H9 (cell line): ENCODE data around the gene LYST. TPM values are rescaled to one million over a fixed set of nuclear protein-coding genes. Genes with fewer than 3 reads are reported as not detected.

ENCODE experiments used
- DNase-seq: peaks from one replicate; pipeline ENCODE4 v3.0.0-alpha.2; 2017
- H2AFZ ChIP-seq: one replicate; pipeline ENCODE4 v1.6.1; 2013; ENCODE audit warnings: mild to moderate bottlenecking, low read length, control low read depth, moderate library complexity
- H2AK5ac ChIP-seq: 2 replicates; pipeline ENCODE4 v1.6.1; 2013; ENCODE audit warnings: low read length, control low read depth, mixed read lengths; ENCODE audit not compliant: insufficient read length
- H2BK120ac ChIP-seq: one replicate; pipeline ENCODE4 v1.6.1; 2013; ENCODE audit warnings: low read depth, mild to moderate bottlenecking, low read length, control low read depth, inconsistent platforms; ENCODE audit not compliant: poor library complexity, severe bottlenecking
- H2BK12ac ChIP-seq: 2 replicates; pipeline ENCODE4 v1.6.1; 2013; ENCODE audit warnings: low read length, control low read depth, mixed read lengths, low read depth; ENCODE audit not compliant: insufficient read length
- H2BK15ac ChIP-seq: 2 replicates; pipeline ENCODE4 v1.6.1; 2013; ENCODE audit warnings: low read depth, low read length, control low read depth
- H2BK20ac ChIP-seq: one replicate; pipeline ENCODE4 v1.6.1; 2013; ENCODE audit warnings: low read depth, mild to moderate bottlenecking, low read length, control low read depth, inconsistent platforms; ENCODE audit not compliant: poor library complexity, severe bottlenecking
- H2BK5ac ChIP-seq: 2 replicates; pipeline ENCODE4 v1.6.1; 2013; ENCODE audit warnings: low read length, control low read depth, mixed read lengths; ENCODE audit not compliant: insufficient read length
- H3K14ac ChIP-seq: 2 replicates; pipeline ENCODE4 v1.6.1; 2013; ENCODE audit warnings: low read length, control low read depth; ENCODE audit not compliant: insufficient read depth
- H3K18ac ChIP-seq: 2 replicates; pipeline ENCODE4 v1.6.1; 2013; ENCODE audit warnings: low read depth, mild to moderate bottlenecking, mixed read lengths, low read length, control low read depth; ENCODE audit not compliant: insufficient read length
- H3K23ac ChIP-seq: 2 replicates; pipeline ENCODE4 v1.6.1; 2013; ENCODE audit warnings: low read length, control low read depth, mixed read lengths, low read depth; ENCODE audit not compliant: insufficient read length
- H3K23me2 ChIP-seq: 2 replicates; pipeline ENCODE4 v1.6.1; 2013; ENCODE audit warnings: low read depth, mild to moderate bottlenecking, mixed read lengths, low read length, control low read depth; ENCODE audit not compliant: insufficient read length, poor library complexity, severe bottlenecking
- H3K27ac ChIP-seq: 2 replicates; pipeline ENCODE4 v1.5.1; 2013; ENCODE audit warnings: low read length, control low read depth, mixed read lengths, low read depth; ENCODE audit not compliant: insufficient read length
- H3K27me3 ChIP-seq: 2 replicates; pipeline ENCODE4 v1.6.1; 2013; ENCODE audit warnings: low read length, control low read depth, inconsistent platforms; ENCODE audit not compliant: insufficient read depth
- H3K4ac ChIP-seq: 2 replicates; pipeline ENCODE4 v1.6.1; 2013; ENCODE audit warnings: low read depth, mild to moderate bottlenecking, control low read depth, inconsistent platforms, low read length, moderate library complexity
- H3K4me1 ChIP-seq: 2 replicates; pipeline ENCODE4 v1.6.1; 2013; ENCODE audit warnings: low read length, control low read depth, inconsistent platforms; ENCODE audit not compliant: insufficient read depth
- H3K4me2 ChIP-seq: 2 replicates; pipeline ENCODE4 v1.6.1; 2013; ENCODE audit warnings: low read length, control low read depth, mixed read lengths; ENCODE audit not compliant: insufficient read length, insufficient read depth
- H3K56ac ChIP-seq: 2 replicates; pipeline ENCODE4 v1.6.1; 2013; ENCODE audit warnings: low read depth, mild to moderate bottlenecking, mixed read lengths, low read length, control low read depth; ENCODE audit not compliant: insufficient read length
- H3K79me1 ChIP-seq: 2 replicates; pipeline ENCODE4 v1.6.1; 2013; ENCODE audit warnings: low read depth, mild to moderate bottlenecking, moderate library complexity, low read length, control low read depth, inconsistent platforms; ENCODE audit not compliant: insufficient read depth, poor library complexity, severe bottlenecking
- H3K79me2 ChIP-seq: 2 replicates; pipeline ENCODE4 v1.6.1; 2013; ENCODE audit warnings: low read length, control low read depth, inconsistent platforms; ENCODE audit not compliant: insufficient read depth
- H3K9ac ChIP-seq: 2 replicates; pipeline ENCODE4 v1.6.1; 2013; ENCODE audit warnings: low read length, control low read depth, mixed read lengths; ENCODE audit not compliant: insufficient read length; ENCODE audit errors: extremely low read depth
- H3K9me3 ChIP-seq: one replicate; pipeline ENCODE4 v1.6.1; 2013; ENCODE audit warnings: low read depth, low read length, inconsistent platforms; ENCODE audit not compliant: control insufficient read depth
- H3T11ph ChIP-seq: one replicate; pipeline ENCODE4 v1.6.1; 2013; ENCODE audit warnings: mild to moderate bottlenecking, low read length, control low read depth, inconsistent platforms
- H4K20me1 ChIP-seq: one replicate; pipeline ENCODE4 v1.6.1; 2013; ENCODE audit not compliant: control insufficient read depth, insufficient read length, insufficient read depth
- H4K5ac ChIP-seq: 2 replicates; pipeline ENCODE4 v1.6.1; 2013; ENCODE audit warnings: low read depth, mild to moderate bottlenecking, mixed read lengths, low read length, control low read depth; ENCODE audit not compliant: insufficient read length
- H4K8ac ChIP-seq: replicated peaks from 2 replicates; pipeline ENCODE4 v1.6.1; 2013; ENCODE audit warnings: low read length, control low read depth, mixed read lengths, low read depth; ENCODE audit not compliant: insufficient read length
- H4K91ac ChIP-seq: 2 replicates; pipeline ENCODE4 v1.6.1; 2013; ENCODE audit warnings: low read depth, mild to moderate bottlenecking, moderate library complexity, mixed read lengths, low read length, control low read depth; ENCODE audit not compliant: insufficient read length
- H3K27ac Mint-ChIP-seq, 3 experiments: 2 replicates in 2 of 3; 3 replicates in 1 of 3; pipeline ENCODE4 v1.8.0; 2020 to 2021; ENCODE audit warnings: mixed read lengths in 3 of 3, mild to moderate bottlenecking in 1 of 3, moderate library complexity in 1 of 3
- H3K27me3 Mint-ChIP-seq: 2 replicates; pipeline ENCODE4 v1.8.0; 2021; ENCODE audit warnings: low read depth, mild to moderate bottlenecking, moderate library complexity, mixed read lengths
- H3K36me3 Mint-ChIP-seq, 3 experiments: 2 replicates in 2 of 3; 3 replicates in 1 of 3; pipeline ENCODE4 v1.8.0; 2020 to 2021; ENCODE audit warnings: low read depth in 3 of 3, mixed read lengths in 3 of 3; ENCODE audit not compliant: insufficient read depth in 1 of 3
- H3K4me1 Mint-ChIP-seq, 2 experiments: 2 replicates each; pipeline ENCODE4 v1.8.0; 2020; ENCODE audit warnings: mixed read lengths in 2 of 2
- H3K4me3 Mint-ChIP-seq, 2 experiments: 2 replicates in 1 of 2; 3 replicates in 1 of 2; pipeline ENCODE4 v1.8.0; 2020 to 2021; ENCODE audit warnings: mild to moderate bottlenecking in 2 of 2, mixed read lengths in 2 of 2, moderate library complexity in 1 of 2
- H3K9me3 Mint-ChIP-seq, 2 experiments: 2 replicates in 1 of 2; 3 replicates in 1 of 2; pipeline ENCODE4 v1.8.0; 2020; ENCODE audit warnings: mild to moderate bottlenecking in 2 of 2, mixed read lengths in 2 of 2, moderate library complexity in 1 of 2
- WGBS: extraction: QIAGEN DNeasy Blood & Tissue Kit; methylation state at CpG from one replicate; pipeline ENCODE4 v1.1.7; 2013; ENCODE audit warnings: missing lambda C conversion rate, low lambda C conversion rate, mixed read lengths; ENCODE audit not compliant: insufficient read length; ENCODE audit errors: extremely low coverage; 5-methylcytosine and 5-hydroxymethylcytosine counted together
- total RNA-seq: library from RNA; stranded (reverse); gene quantifications from 2 replicates; pipeline ENCODE4 v1.2.1, GENCODE V29; 2021
- TF ChIP-seq, protein P1 (sequence below): fragments of 200-600 bp; sonication (generic); conservative IDR thresholded peaks from 3 replicates; pipeline ENCODE4 v1.8.0; 2021; ENCODE audit warnings: antibody characterized with exemption, mild to moderate bottlenecking

Gene LYST
- total RNA-seq, 1 experiment from 2014 or later: 0.13 TPM

DNA sequence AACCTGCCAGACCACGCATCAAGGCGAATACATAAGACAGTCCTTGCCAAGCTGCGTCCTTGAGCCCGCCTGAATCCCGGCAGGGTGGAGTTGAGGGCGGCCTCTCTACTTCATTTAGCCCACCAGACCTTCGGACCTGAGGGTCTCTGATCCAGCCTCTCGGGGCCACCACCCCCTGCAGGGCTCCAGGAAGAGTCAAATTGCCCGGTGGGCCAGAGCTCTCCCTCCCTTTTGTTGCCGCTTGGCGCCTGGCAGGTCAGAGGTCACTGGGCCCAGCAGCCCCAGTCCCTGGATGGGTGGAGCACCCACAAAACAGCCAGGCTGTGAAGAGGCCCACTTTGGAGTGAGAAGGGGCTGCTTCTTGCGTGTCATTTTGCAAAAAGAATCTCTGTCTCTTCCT is 226.1 kb downstream of the LYST start:
- Histone ChIP-seq H3K79me2 (peaks cover 11% of the 10 kb centered on the region; the same call in 1 of the 2 replicates), H2BK20ac (no peak overlapping the region), H2BK120ac (no peak overlapping the region), H2BK5ac (no peak overlapping the region), H4K5ac (no peak overlapping the region), H3T11ph (no peak overlapping the region), H3K4me1 (peaks cover 7% of the 10 kb centered on the region; the same call in 1 of the 2 replicates), H3K56ac (no peak overlapping the region), H2BK12ac (no peak overlapping the region), H3K27ac (no peak overlapping the region), H3K27me3 (no peaks in the 10 kb centered on the region), H3K18ac (no peak overlapping the region), H3K4me2 (no peak overlapping the region), H4K8ac (no peak overlapping the region), H2AK5ac (no peak overlapping the region), H2BK15ac (no peak overlapping the region), H4K20me1 (no peaks in the 10 kb centered on the region), H4K91ac (no peak overlapping the region), H3K23ac (no peak overlapping the region), H3K9ac (no peak overlapping the region), H3K14ac (no peak overlapping the region), H2AFZ (no peak overlapping the region), H3K4ac (no peak overlapping the region), H3K9me3 (no peaks in the 10 kb centered on the region), H3K23me2 (no peaks in the 10 kb centered on the region), H3K79me1 (peaks cover 6% of the 10 kb centered on the region)
- no CpG with 5 or more reads among the region's 12 CpGs for WGBS
- H3K4me1 Mint-ChIP-seq: peaks cover 34 to 42% of the 10 kb centered on the region in 2 experiments
- peak overlapping the region in 2 of 3 experiments; percentile 57 to 64; a peak in 1 of 7 replicates for H3K27ac Mint-ChIP-seq
- H3K36me3 Mint-ChIP-seq: peaks cover 0 to 15% (median 3%) of the 10 kb centered on the region in 3 experiments; a peak in 3 of 7 replicates
- H3K4me3 Mint-ChIP-seq: no peak overlapping the region
- TF ChIP-seq, protein P1, sequence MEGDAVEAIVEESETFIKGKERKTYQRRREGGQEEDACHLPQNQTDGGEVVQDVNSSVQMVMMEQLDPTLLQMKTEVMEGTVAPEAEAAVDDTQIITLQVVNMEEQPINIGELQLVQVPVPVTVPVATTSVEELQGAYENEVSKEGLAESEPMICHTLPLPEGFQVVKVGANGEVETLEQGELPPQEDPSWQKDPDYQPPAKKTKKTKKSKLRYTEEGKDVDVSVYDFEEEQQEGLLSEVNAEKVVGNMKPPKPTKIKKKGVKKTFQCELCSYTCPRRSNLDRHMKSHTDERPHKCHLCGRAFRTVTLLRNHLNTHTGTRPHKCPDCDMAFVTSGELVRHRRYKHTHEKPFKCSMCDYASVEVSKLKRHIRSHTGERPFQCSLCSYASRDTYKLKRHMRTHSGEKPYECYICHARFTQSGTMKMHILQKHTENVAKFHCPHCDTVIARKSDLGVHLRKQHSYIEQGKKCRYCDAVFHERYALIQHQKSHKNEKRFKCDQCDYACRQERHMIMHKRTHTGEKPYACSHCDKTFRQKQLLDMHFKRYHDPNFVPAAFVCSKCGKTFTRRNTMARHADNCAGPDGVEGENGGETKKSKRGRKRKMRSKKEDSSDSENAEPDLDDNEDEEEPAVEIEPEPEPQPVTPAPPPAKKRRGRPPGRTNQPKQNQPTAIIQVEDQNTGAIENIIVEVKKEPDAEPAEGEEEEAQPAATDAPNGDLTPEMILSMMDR: no peak
- no peak for DNase-seq
- H3K27me3 Mint-ChIP-seq: no peaks in the 10 kb centered on the region
- no peaks in the 10 kb centered on the region; a peak in 1 of 5 replicates for H3K9me3 Mint-ChIP-seq
